Liver (tissue), 3 donors: ENCODE results near the gene GGTLC2.

Experiments
- ATF3 ChIP-seq: IDR thresholded peaks from 2 replicates; pipeline ENCODE4 v1.6.1; 2016; ENCODE audit warnings: antibody characterized with exemption
- CTCF ChIP-seq: fragments of 150-350 bp; IDR thresholded peaks from 2 replicates; pipeline ENCODE4 v1.5.1; 2017; ENCODE audit warnings: improper control_type of control experiment, low read depth, low read length; ENCODE audit not compliant: missing input control
- FOXA1 ChIP-seq: IDR thresholded peaks from 2 replicates; pipeline ENCODE4 v1.6.1; 2016; ENCODE audit warnings: antibody characterized with exemption
- HNF4A ChIP-seq, 2 donors: conservative IDR thresholded peaks; 2 replicates each; pipeline ENCODE4 v1.6.1; 2016; ENCODE audit warnings: antibody characterized with exemption in 2 of 2, mild to moderate bottlenecking in 2 of 2
- HNF4G ChIP-seq: IDR thresholded peaks from 2 replicates; pipeline ENCODE4 v1.6.1; 2016; ENCODE audit warnings: antibody characterized with exemption
- JUND ChIP-seq, 2 donors: IDR thresholded peaks; 2 replicates each; pipeline ENCODE4 v1.6.1; 2016; ENCODE audit warnings: antibody characterized with exemption in 2 of 2
- MAX ChIP-seq: IDR thresholded peaks from 2 replicates; pipeline ENCODE4 v1.6.1; 2016; ENCODE audit warnings: antibody characterized with exemption
- NR2F2 ChIP-seq: IDR thresholded peaks from 2 replicates; pipeline ENCODE4 v1.6.1; 2016; ENCODE audit warnings: antibody characterized with exemption
- RAD21 ChIP-seq, 2 donors: IDR thresholded peaks; 2 replicates each; pipeline ENCODE4 v1.6.1; 2016; ENCODE audit warnings: antibody characterized with exemption in 2 of 2, mild to moderate bottlenecking in 2 of 2
- REST ChIP-seq: IDR thresholded peaks from 2 replicates; pipeline ENCODE4 v1.6.1; 2016; ENCODE audit warnings: antibody characterized with exemption, mild to moderate bottlenecking
- SP1 ChIP-seq: IDR thresholded peaks from 2 replicates; pipeline ENCODE4 v1.6.1; 2018; ENCODE audit warnings: antibody characterized with exemption, mild to moderate bottlenecking
- TAF1 ChIP-seq: conservative IDR thresholded peaks from 2 replicates; pipeline ENCODE4 v1.6.1; 2016; ENCODE audit warnings: antibody characterized with exemption, mild to moderate bottlenecking
- YY1 ChIP-seq: IDR thresholded peaks from 2 replicates; pipeline ENCODE4 v1.6.1; 2016; ENCODE audit warnings: antibody characterized with exemption, mild to moderate bottlenecking
- ZBTB33 ChIP-seq: IDR thresholded peaks from 2 replicates; pipeline ENCODE4 v1.6.1; 2016; ENCODE audit warnings: antibody characterized with exemption
- donor health status: healthy.
- donor health status: healthy.

- no peak for TF ChIP-seq YY1
- TF ChIP-seq REST: no peak
- TF ChIP-seq ATF3: no peak
- TF ChIP-seq SP1: no peak
- TF ChIP-seq CTCF: peak; percentile 64
- no peak for TF ChIP-seq TAF1
- TF ChIP-seq RAD21 (IDR thresholded peaks at IDR 0.05): peak; percentile 83 to 84
- TF ChIP-seq MAX: no peak
- no peak for TF ChIP-seq FOXA1
- no peak for TF ChIP-seq HNF4G
- no peak for TF ChIP-seq HNF4A (conservative IDR thresholded peaks at IDR 0.05)
- no peak for TF ChIP-seq NR2F2
- no peak for TF ChIP-seq ZBTB33
- no peak for TF ChIP-seq JUND (IDR thresholded peaks at IDR 0.05)
Observed at GRCh38 chr22:22666307-22667091, 22.1 kb downstream of the GGTLC2 start.
